Gastroesophageal sphincter (tissue), 3 donors: ENCODE data around the gene INSR.

ENCODE experiments used
- CTCF ChIP-seq, 4 experiments: fragments of 200-600 bp in 2 of 4; fragments of 450-650 bp in 2 of 4; sonication (generic) in 1 of 4; IDR thresholded peaks; one replicate each; pipeline ENCODE4 v1.5.1; 2017 to 2019; ENCODE audit warnings: antibody characterized with exemption in 4 of 4, mild to moderate bottlenecking in 2 of 4, moderate library complexity in 2 of 4
- POLR2A ChIP-seq, 2 donors: fragments of 450-650 bp; IDR thresholded peaks; one replicate each; pipeline ENCODE4 v1.6.1; 2017; ENCODE audit warnings: antibody characterized with exemption in 2 of 2, mild to moderate bottlenecking in 2 of 2, moderate library complexity in 1 of 2

- TF ChIP-seq POLR2A (IDR thresholded peaks at IDR 0.05) (no peak), CTCF (IDR thresholded peaks at IDR 0.05) (no peak)
Observed at GRCh38 chr19:7228935-7229541, 65.2 kb downstream of the INSR start.
